ENCODE results near the gene NPSR1. TPM values are rescaled to one million over a fixed set of nuclear protein-coding genes. Genes with fewer than 3 reads are reported as not detected.

The NPSR1 gene
- total and polyA plus RNA-seq, 9 of the 15 experiments (the other 6 are each of a cell fraction or from before 2014, with no cell fraction given): not detected

DNA sequence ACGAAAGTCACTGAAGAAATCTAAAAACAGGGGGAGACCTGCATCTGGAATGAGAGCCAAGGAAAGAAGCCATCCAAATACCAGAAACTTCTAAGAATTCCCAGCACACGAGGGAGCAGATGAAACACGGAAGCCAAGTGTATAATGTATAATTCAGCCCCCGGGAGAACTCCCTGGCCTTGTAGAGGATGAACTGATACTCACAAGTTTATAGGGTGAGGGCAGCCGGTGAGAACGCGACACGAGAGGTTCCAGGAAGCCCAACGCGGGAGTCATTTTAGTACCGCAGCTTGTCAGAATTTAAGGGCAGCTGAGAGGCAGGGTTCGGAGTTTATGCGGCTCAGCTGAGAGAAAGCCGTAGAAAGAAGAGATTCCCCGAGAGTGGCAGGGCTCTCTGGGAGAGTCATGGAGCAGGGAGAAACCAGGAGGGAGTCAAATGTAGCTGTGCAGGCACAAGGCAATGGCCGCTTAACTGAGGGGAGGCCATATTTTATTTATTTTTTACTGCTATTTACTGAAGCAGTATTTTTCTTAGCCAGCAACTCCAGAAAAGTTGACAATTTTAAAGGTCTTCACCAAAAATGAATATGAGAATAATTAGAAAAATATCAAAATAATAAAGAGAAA, 164.0 kb downstream of the NPSR1 start:
- Histone ChIP-seq H3K4me2 (ENCODE audit: insufficient read depth, low read length) (peak overlapping the region; percentile 24; the same call in 1 of the 2 replicates), H3K36me3 (ENCODE audit: control insufficient read depth, insufficient read depth, low read length) (no peaks in the 10 kb centered on the region), H3K4me3 (no peak overlapping the region), H2AFZ (ENCODE audit: low read depth, low read length) (peak overlapping the region; percentile 76), H4K20me1 (replicated peaks; ENCODE audit: control insufficient read depth, insufficient read depth, low read length) (no peaks in the 10 kb centered on the region), H3K4me1 (replicated peaks in 1 of 2; ENCODE audit: control insufficient read depth in 2 of 2, insufficient read depth in 2 of 2, low read length in 2 of 2) (no peaks in the 10 kb centered on the region), H3K27ac (ENCODE audit: extremely low read depth, low read depth, low read length) (no peak overlapping the region), H3K9me3 (replicated peaks; ENCODE audit: control insufficient read depth, insufficient read depth, low read depth, low read length) (no peaks in the 10 kb centered on the region), H3K9me1 (ENCODE audit: control insufficient read depth, insufficient read depth, low read length) (no peaks in the 10 kb centered on the region), H3K27me3 (ENCODE audit: control insufficient read depth in 2 of 2, insufficient read depth in 2 of 2, low read length in 2 of 2) (no peaks in the 10 kb centered on the region; a peak in 1 of 5 replicates), H3K79me2 (ENCODE audit: control insufficient read depth, insufficient read depth, low read length) (no peaks in the 10 kb centered on the region), H3K9ac (ENCODE audit: insufficient read depth in 1 of 2, low read depth in 2 of 2, low read length in 2 of 2) (peak overlapping the region in 1 of 2 experiments; percentile 7; a peak in 2 of 4 replicates)
- no TSS peak for BruUV-seq (replicated peaks)
- CTCF ChIA-PET (ENCODE audit: low intra/inter-chr PET ratio): no interaction called here
- DNase-seq (ENCODE audit: extremely low read depth in 1 of 4, low spot score in 3 of 4) (peak in 1 of 4 experiments; percentile 3), ATAC-seq (peak; percentile 65), FAIRE-seq (no peak)
- peak in 1 of 3 experiments; percentile 37 for TF ChIP-seq YY1 (IDR thresholded peaks at IDR 0.05; ENCODE audit: borderline replicate concordance in 1 of 3, control insufficient read depth in 1 of 3, extremely low read depth in 1 of 3, insufficient read depth in 3 of 3, insufficient read length in 1 of 3, insufficient replicate concordance in 2 of 3, low read depth in 1 of 3, low read length in 2 of 3)
- no peak for TF ChIP-seq ETV6 (IDR thresholded peaks at IDR 0.05; ENCODE audit: borderline replicate concordance in 1 of 2, low read depth in 2 of 2, low read length in 1 of 2)
- TF ChIP-seq ETV6 (CRISPR knock-in tag; IDR thresholded peaks at IDR 0.05; ENCODE audit: borderline replicate concordance): no peak
- no peak for TF ChIP-seq SIN3B (IDR thresholded peaks at IDR 0.05; ENCODE audit: low read depth)
- TF ChIP-seq PHF20 (IDR thresholded peaks at IDR 0.05; ENCODE audit: partially characterized antibody): no peak
- intact Hi-C loops (cut with micrococcal nuclease) (loop anchor here (5.0 to 10.0 kb wide), 2 partner anchors 105 to 803 kb away; no protein-coding TSS in a partner anchor), in situ Hi-C loops (cut with MboI) (no loop called here)
- POLR2A ChIA-PET: no interaction called here
- WGBS (ENCODE audit: insufficient coverage, low coverage, missing lambda C conversion rate): 4% methylated on average over 16 of the region's 16 CpGs

Measured in K562 (cell line).